GM21526 (cell line): ENCODE data around the gene MRPL45.

Experiments used
- ATAC-seq: cut with Tn5 transposase; IDR thresholded peaks from one replicate; pipeline ENCODE4 v1.9.1; 2021; ENCODE audit warnings: moderate library complexity; ENCODE audit not compliant: unreplicated experiment, low FRiP score

Gene MRPL45

GRCh38 chr17:38343608-38344419 lies 46.8 kb downstream of the MRPL45 start, which contains the start of gene GPR179:
TSS of gene GPR179 (minus strand) at chr17:38343956. CDS start at chr17:38343789, 167 bp downstream.
- ATAC-seq: no peak

GRCh38 chr17:38344420-38344745 lies 47.4 kb downstream of the MRPL45 start:
- ATAC-seq: no peak

- no peak for ATAC-seq
These were observed 48.8 kb downstream of the MRPL45 start for GRCh38 chr17:38345743-38346142.

- no peak for ATAC-seq
These were observed 52.2 kb downstream of the MRPL45 start for GRCh38 chr17:38349097-38349730.

- ATAC-seq: no peak
These were observed 53.1 kb downstream of the MRPL45 start for GRCh38 chr17:38350035-38350434.

- peak; percentile 88 for ATAC-seq
These were observed 54.6 kb downstream of the MRPL45 start, which contains the start of gene SOCS7 for GRCh38 chr17:38351412-38352222. TSS of gene SOCS7 (plus strand) at chr17:38351844. CDS start at chr17:38352053, 209 bp downstream.

GRCh38 chr17:38352245-38353085 lies 55.5 kb downstream of the MRPL45 start:
- ATAC-seq: no peak

GRCh38 chr17:38353086-38353604 lies 56.2 kb downstream of the MRPL45 start:
- no peak for ATAC-seq

GRCh38 chr17:38353668-38354067 lies 56.7 kb downstream of the MRPL45 start:
- ATAC-seq: no peak

- ATAC-seq: no peak
These were observed 57.5 kb downstream of the MRPL45 start for GRCh38 chr17:38354466-38354865.

GRCh38 chr17:38355251-38355650 lies 58.3 kb downstream of the MRPL45 start:
- no peak for ATAC-seq

GRCh38 chr17:38357486-38358123 lies 60.6 kb downstream of the MRPL45 start:
- ATAC-seq: no peak

- no peak for ATAC-seq
These were observed 61.9 kb downstream of the MRPL45 start for GRCh38 chr17:38358586-38359513.

GRCh38 chr17:38361694-38362465 lies 64.9 kb downstream of the MRPL45 start:
- ATAC-seq: no peak

GRCh38 chr17:38363016-38363415 lies 66.0 kb downstream of the MRPL45 start:
- no peak for ATAC-seq

- no peak for ATAC-seq
These were observed 67.8 kb downstream of the MRPL45 start for GRCh38 chr17:38364741-38365140.

- no peak for ATAC-seq
These were observed 72.3 kb downstream of the MRPL45 start for GRCh38 chr17:38369124-38369886.
